GM21825 (cell line): ENCODE data around the gene RAD51B.

Source experiments
- ATAC-seq: cut with Tn5 transposase; IDR thresholded peaks from one replicate; pipeline ENCODE4 v1.9.1; 2021; ENCODE audit warnings: mild to moderate bottlenecking, moderate library complexity; ENCODE audit not compliant: unreplicated experiment

Gene RAD51B

DNA sequence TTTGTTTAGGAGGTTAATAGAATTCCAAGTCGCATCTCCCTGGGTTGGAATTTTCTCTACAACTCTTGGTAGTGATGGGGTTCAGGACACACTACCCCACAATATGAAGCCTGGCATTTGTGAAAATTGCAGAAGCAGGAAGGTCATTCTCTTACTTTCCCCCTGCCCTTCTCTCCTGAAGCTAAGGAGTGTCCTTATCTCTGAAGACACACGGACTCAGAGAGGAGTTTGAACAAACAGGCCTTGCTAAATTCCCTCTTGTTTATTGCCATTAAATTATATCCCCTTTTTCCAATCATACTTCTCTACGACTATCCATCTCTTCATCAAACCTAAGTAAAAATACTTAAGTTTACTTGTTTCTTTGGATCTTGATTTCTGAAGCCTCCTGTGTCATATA is 443.0 kb downstream of the RAD51B start:
- no peak for ATAC-seq

DNA sequence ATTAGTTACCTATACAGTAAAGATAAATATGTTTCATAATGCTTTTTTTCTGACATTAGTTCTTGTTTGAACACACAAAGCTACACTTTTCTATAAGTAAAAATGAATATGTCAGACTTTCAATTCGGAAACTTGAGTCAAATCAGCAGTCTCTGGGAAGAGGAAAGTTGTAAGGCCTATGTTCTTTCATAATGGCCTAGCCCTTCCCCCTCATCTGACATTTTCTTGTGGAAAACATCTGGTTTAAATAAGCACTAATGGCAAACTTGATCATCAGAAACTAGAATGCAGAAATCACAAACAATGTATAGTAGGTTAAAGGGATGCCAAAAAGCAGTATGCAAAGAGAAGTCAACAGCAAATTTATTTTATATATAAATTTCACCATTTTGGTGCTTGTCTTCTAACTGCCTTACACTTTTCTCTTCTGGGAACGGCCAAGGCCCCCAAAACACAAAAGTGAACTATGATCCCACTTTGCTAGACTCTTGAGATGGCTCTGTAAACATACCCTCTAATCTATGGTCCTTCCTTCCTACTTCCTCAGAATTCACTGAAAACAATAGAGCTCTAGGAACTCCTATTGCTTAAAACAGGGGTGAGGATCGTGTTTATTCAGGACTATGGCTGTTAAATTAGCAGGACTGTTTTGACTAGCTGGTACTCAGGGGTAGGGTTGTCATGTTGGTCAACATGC is 444.1 kb downstream of the RAD51B start:
- ATAC-seq: no peak

DNA sequence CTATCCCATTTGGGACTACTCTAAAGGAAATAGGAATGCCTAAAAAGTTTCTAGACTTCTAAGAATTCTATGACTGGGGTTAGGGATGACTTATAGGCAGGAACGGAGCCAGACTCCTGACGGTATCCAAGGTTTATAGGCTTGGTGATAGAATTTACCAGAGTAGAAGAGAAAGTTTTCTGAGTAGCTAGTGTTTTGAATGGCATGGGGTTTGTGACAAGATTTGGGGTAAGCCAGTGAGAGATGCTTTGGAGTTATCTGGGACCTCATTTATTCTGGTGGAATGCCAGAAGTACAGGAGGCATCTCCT is 444.6 kb downstream of the RAD51B start:
- no peak for ATAC-seq

DNA sequence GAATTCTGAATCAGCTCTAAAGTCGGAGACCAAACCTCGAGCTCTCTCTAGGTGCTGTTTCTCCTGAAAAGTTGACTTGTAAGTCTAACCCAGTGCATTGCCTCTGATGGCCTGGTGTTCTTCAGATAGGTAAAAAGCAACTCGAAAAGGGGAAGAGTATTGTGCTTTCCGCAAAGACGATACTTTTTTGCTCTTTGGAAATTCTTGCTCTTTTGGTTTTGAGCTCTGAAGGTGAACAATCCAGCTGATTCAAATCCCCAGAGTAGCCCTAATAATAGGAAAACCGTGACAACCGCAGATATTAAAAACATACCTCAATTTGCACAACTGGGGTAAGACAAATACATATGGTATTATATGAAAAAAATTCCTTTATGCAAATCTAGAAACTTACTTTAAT is 447.4 kb downstream of the RAD51B start:
- ATAC-seq: no peak

DNA sequence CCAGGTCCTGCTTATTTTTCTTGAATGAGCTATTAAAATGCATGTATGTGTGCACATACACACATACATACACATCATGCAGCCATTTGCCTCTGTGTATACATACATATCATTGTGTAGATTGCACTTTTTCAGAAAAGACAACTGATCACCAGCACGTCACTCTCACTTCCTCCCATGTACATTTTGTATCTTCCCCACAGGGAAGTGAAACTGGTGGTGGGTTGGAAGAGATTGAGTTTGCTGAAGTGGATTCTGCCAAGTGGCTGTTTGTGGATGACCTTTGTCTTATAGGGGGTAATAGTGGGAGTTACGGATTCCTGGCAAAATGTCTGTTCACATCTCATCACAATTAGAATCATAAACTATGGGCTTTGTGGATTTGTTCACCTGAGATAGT is 448.6 kb downstream of the RAD51B start:
- peak; percentile 47 for ATAC-seq

DNA sequence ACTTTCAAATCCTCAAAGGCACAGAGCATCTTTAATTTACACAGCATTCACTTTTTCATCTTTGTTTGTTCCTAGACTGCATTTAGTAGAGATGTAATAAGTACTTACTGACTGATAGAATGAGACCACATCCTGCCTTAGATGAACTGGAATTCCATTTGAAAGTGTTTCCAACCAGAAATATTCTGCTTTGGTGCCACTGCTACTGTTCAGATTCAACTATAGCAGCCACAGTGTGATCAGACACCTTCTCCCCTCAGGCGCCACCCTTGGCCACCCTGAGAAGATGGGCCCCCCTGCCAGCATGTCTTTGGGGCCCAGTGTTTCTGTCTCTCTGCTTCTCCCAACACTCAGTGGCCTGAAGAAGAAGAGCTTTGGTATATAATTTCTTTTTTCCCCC is 449.1 kb downstream of the RAD51B start:
- no peak for ATAC-seq

DNA sequence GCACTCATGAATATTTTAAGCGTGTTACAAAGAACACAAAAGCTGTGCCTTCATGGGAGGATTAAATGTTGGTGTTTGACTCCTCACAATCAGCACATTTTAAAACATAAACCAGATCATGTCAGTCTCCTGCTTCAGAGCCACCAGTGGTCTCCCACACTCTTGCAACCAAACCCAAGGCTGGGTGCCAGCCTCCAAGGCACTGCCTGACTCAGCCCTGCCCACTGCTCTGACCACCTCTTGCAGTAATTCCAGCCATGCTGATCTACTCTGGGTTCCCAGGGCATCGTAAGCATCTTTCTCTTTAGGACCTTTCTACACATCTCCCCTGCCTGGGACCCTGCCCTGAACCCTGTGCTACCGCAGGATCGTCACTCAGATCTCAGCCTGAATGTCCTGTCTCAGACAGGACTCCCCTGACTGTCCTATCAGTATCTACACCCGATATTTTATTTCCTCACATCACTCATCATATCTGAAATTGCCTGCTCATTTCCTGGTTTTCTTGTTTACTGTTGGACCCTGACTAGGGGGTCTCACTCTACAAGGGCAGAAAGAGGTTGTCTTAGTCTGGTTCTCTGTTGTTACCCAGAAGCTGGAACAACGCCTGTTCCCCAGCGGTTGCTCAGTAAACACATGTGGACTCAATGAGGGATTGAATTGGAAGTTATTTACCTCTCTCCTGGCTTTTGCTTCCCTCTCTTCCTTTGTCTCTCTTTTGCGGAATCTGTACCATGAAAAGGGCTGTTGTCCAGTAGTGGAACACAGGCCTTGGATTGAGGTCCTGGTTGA is 449.8 kb downstream of the RAD51B start:
- ATAC-seq: no peak

DNA sequence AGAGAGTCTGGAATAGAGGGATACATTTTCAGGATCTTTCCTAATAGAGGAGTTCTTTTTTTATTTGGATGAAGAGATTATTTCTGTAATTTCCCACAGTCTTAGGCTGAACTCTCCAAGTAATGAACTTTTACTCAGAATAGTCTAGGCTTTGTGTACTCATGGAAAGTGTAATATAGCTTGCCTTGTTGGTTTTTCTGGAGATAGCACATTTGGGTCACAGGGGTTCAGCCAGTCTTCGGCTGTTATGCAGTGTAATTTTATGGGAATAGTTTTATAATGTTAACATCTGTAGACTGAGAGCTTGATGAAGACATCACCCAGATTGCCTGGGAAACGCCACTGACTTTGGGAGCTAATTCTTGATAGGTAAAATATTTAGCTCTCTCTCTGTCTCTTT is 450.8 kb downstream of the RAD51B start:
- ATAC-seq: no peak

DNA sequence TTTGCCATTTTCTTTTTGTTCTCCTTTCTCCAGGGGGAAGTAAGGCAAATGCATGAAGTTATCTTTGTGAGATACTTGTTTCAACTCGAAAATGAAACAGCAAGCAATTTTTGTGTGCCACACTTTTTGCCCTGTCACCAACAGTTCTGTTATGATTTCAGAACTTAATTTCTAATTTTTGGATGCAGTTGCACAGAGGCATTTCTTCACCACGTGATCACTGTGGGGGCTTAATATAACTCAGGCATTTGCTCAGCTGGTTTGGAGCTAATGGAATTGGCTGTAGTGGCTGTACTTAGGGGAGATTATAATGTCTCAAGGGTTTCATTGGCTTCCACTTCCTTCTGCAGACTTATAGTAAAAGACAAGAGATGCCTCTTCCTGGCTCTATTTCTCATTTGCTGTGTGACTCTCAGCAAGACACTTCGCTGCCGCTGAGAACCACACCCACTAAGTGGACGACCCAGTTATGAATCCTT is 452.4 kb downstream of the RAD51B start:
- no peak for ATAC-seq

DNA sequence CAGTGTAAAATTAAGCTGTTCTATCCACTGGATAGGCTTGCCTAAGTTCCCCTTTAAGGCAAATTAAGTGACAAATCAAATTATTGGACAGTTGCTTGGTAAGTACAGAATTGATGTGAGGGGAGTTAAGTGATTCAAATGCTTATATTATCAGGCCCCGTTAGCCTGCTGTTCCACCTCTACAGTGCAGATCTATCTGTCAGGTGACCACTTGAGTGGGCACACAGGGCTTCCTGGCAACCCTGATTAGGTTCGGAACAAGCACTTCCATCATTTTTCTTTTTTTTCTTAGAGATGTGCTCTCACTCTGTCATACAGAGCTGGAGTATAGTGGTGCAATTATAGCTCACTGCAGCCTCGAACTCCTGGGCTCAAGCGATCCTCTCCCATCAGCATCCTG is 453.8 kb downstream of the RAD51B start:
- no peak for ATAC-seq

DNA sequence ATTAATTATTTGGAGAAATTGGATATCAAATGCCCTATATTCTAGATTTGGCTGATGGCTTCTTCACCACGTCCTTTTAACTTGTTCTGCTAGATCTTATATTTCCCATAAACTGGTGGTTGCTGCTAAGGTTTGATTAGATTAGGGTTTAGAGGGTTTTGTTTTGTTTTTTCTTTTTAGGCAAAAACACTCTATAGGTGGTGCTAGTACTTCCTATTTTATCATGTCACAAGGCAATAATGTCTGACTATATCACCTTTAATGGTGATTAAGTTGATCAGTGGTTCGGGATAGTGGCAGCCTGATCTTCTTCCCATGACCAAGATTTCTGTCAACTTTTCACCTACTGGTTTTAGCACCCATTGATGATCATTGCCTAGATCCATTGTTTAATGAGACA is 455.1 kb downstream of the RAD51B start:
- ATAC-seq: no peak

DNA sequence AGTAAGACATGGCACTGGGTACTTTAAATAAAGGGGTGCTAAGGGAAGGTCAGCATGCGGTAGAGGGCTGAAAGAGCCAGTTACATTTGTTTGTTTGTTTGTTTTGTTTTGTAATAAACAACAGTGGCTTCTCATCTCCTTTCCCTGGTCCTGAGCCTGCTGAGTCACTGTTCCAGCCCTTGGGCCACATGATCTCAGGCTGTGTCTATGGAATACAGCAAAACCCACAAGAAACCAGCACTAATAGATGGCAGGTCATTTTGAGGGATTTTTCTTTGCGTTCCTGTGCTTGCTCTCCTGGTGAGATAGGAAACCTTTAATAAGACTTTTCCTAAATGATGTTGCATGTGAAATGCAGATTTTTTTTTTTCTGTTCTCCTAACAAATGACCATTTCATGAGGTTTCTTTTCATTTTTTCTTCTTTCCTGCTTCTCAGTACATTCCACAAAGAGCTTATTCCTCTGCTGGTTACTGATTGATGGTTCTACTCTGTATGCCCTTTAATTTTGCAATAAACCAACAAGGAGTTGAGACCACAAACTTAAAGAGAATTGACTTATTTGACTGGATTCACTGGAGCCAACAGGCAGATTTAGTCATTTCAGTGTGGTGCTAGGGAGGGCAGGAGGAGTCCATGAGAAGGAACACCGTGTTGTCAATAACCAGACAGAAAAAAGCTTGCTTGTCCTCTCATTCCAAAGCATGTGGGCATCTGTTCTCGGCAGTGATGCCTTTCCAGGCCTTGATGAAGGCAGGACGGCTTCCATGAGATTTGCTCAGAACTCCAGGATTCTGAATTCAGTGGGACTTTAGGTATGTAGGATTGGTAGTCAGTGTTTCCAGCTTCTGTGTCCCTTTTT is 459.2 kb downstream of the RAD51B start:
- no peak for ATAC-seq

DNA sequence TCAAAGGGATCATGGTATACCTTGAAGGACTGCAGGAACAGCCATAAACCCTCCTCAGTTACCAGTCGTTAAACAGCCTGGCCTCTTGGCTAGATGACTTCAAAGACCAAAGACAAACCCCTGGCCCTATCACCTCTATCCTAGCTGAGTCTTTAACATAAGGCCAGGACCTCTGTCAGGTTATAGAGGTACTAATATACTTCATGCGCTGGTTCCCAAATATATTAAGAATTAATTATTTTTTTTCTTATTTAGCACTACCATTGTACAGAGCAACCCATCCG is 459.8 kb downstream of the RAD51B start:
- ATAC-seq: no peak

DNA sequence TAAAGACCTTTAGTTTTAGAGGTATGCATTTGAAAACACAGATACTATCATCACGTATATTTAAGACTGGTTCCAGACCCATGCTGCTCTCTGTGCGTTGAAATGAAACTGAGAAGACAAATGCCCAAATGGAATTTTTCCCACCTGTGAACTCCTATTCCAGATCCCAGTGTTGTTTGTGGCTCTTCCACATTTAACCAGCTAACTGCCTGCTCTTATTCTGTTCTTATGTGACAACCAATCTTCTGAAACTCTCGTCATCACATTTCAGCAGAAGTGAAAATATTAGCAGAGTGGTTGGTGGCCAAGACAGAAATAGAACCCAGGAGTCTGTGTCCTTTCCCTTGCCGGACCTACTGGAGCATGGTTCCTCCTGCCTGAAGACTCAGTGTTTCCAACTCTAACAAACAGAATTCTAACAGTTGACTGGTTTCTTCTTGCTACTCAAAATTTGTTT is 460.2 kb downstream of the RAD51B start:
- ATAC-seq: peak; percentile 42

DNA sequence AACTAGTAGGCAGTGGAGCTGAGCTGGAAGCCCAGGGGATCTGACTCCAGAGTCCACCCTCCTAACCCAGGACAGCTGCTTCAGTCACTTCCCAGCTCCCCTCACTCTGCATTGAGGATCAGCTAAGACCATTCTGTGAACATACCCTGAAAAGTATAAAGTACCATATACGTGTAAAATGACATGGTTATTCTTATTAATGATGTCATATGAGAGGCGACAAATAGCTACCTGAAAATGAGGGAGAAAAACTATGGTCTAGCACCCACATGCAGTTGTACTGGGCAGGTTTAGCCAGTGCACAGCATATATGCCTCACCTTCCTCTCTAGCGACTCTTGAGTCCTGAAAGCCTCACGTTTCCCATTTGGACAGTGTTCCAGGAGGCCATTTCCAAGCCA is 461.9 kb downstream of the RAD51B start:
- ATAC-seq: no peak

DNA sequence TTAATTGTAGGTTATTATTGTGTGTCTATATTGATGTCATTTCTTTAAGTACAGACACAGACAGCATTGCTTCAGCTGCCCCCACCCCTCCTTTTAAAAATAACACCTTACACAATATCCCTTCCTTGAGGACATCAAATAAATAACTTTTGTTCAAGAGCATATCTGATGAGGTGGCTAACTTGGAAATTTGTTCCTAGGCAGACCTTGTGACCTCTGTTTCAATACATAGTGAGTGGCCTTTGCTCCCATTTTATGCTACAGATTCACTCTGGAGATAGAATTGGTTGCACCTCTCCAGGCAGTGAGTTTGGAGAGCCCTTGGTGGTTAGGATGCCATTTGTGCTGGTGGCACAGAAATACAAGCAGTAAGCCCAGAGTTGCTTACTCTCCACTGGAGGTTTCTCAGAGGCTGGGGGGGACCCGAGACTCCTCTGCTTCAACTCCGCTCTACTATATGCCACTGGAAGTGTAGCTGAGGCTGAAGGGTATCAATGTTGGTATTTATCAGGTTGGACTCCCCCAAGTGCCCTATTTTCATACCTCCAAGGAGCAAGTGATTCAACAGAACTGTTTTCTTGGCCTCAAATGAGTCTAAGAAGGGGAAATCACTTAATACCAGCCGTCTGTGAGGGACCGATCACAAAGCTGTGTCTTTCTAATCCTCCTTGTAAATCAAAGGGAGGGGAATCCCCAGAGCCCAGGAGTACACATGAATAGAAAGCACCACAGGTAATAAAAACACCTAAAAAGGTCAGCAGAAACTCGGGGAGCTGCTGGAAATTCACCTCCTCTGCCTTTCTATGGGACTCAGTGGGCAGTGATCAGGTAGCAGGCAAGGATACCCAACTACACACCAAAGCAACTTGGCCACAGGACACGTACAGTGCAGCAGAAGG is 463.1 kb downstream of the RAD51B start:
- peak; percentile 26 for ATAC-seq

DNA sequence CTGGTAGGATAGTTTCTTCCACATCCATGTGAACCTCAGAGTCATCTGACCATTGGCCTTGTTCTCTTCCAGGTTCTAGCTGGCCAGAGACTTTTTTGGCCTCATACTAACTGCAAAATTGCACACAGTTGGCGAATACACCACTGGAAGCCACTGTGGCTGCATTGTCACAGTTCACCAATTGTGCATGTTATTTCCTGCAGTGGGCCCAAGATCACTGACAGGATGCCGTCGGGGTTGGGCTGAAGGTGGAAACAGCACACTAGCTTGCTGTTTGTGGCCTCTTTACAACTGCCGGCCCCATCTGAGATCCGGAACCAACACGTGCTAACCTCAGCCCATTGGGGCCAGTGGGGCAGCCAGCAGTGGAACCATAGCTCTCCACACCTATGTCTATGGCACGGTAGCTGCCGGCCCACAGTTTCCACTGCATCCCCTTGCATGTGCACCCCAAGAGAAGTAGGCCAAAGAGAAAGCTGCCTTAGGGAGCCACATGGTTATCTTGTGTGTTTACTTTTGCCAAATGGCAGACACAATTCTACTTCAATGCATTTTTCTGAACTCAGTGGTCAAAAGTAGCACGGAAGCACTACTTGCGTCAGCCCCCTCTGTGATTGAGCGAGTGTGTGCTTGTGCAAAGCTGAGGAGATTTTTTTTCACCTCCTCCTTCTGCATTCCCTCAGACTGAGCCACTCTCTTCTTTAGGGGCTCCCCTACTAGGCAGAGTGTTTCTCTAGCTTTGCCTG is 464.0 kb downstream of the RAD51B start:
- ATAC-seq: peak; percentile 36

DNA sequence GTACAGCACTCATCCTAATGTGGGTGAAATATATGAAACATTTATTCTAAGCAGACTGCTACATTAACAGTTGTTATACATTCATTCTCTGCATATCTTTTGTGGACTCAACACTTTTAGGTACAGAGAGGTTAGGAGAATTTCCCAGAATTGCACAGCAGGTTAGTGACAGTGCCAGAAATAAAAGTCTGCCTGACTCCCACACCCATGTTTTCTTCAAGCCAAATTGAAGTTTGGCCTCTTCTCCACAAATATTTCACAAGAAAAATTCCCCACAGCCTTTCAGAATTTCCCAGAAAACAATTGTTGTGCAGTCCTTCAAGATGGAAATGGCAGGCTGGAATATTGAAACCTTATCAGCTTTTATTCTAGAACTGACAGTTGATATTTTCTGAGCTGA is 464.8 kb downstream of the RAD51B start:
- no peak for ATAC-seq

DNA sequence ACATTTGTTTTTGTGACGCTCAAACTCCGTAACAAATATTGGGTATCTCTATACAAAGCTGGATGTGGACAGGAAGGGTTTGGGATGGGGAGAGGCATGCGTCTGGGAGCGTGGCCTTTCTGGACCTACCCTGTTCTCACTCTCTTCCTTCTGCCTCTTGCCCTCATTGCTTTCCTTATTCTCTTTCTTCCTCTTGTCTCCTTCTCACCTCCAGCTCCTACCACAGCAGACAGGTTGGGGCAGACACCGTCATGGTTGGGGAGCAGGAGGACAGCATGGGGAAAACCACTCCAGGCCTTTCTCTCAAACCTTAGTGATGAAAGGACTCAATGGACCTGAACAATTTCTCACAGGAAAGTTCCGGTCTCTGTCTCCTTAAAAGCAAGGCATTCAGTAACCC is 465.3 kb downstream of the RAD51B start:
- no peak for ATAC-seq
